ENCODE data around the gene ARID5A. TPM values are rescaled to one million over a fixed set of nuclear protein-coding genes. Genes with fewer than 3 reads are reported as not detected.
A peak's percentile ranks its signal among the peaks of the same experiment; 100 is the strongest.

The ARID5A gene
- total and polyA plus RNA-seq, 2 donors (not counting 1 experiment from before 2014, with no cell fraction given) = 35.5 to 93.0 TPM

DNA sequence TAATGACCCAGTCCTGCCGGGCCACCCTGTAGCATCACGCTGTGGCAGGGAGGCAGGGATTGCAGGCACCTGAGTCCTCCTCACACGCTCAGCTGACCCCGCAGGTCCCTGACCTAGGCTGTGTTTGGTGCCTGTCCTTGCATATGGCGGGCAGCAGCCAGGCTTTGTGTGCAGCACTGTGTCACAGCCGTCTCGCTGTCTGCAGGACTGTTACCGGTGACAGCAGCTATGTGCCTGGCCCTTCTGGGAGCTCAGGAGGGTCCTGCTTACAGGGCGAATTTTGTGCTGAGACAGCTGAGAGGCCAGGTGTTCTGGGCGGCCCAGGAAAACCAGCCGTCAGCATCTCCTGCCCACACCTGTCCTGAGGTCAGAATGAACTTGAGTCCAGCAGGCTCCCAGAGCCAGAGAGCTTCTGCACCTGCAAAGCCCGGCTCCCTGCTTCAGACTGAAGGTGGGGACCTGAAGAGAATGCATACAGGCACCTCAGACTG, 10.4 kb upstream of the ARID5A start:
- H3K4me1 ChIP-seq (ENCODE audit: control insufficient read depth in 2 of 2, insufficient read depth in 2 of 2, low read length in 2 of 2) = peaks cover 12 to 34% of the 10 kb centered on the region in 2 donors
- POLR2A ChIA-PET = interaction anchor here (1.8 to 2.8 kb wide), 2 partner anchors 10 to 12 kb away, joined by 10 to 27 read pairs; partner anchors contain the start of gene ARID5A
- H3K36me3 ChIP-seq (replicated peaks in 1 of 2; ENCODE audit: control extremely low read depth in 1 of 2, control insufficient read depth in 1 of 2, extremely low read depth in 1 of 2, insufficient read depth in 2 of 2, low read length in 1 of 2) = no peaks in the 10 kb centered on the region
- H3K27ac ChIP-seq (ENCODE audit: low read length in 2 of 2) = no peak overlapping the region
- no peaks in the 10 kb centered on the region for H4K20me1 ChIP-seq (ENCODE audit: control insufficient read depth, insufficient read depth, low read length, poor library complexity, severe bottlenecking)
- no peak overlapping the region for H3K4me3 ChIP-seq (ENCODE audit: control extremely low read depth in 1 of 5, extremely low read depth in 1 of 5, insufficient read depth in 1 of 5, low read depth in 2 of 5, low read length in 4 of 5)
- Mint-ChIP-seq H3K27me3 (peaks cover 5% of the 10 kb centered on the region), H3K4me1 (peaks cover 35% of the 10 kb centered on the region), H3K27ac (no peak overlapping the region), H3K9me3 (ENCODE audit: insufficient read depth) (no peaks in the 10 kb centered on the region), H3K4me3 (no peak overlapping the region)
- H3K4me2 ChIP-seq (replicated peaks; ENCODE audit: low read depth, low read length, poor library complexity, severe bottlenecking) = peak overlapping the region; percentile 81
- no peak overlapping the region for H3K9ac ChIP-seq (ENCODE audit: low read length)
- H3K9me3 ChIP-seq (ENCODE audit: control extremely low read depth in 1 of 3, control insufficient read depth in 2 of 3, insufficient read depth in 1 of 3, low read length in 2 of 3) = no peaks in the 10 kb centered on the region
- intact Hi-C loops (cut with micrococcal nuclease) = no loop called here
- WGBS (ENCODE audit: insufficient coverage) = 87% methylated on average over 10 of the region's 12 CpGs
- TF ChIP-seq EZH2 (IDR thresholded peaks at IDR 0.05; ENCODE audit: borderline replicate concordance, insufficient read depth, low read depth, low read length, poor library complexity, severe bottlenecking) (no peak), CTCF (IDR thresholded peaks at IDR 0.05) (no peak)
- DNase-seq (no peak), ATAC-seq (ENCODE audit: low read depth) (no peak)
- CTCF ChIA-PET = interaction anchor here (1.1 to 9.1 kb wide), 6 partner anchors 9 to 388 kb away, joined by 3 to 84 read pairs (median 12); partner anchors contain the start of gene ASTL
- H3K79me2 ChIP-seq (ENCODE audit: control insufficient read depth, insufficient read depth, low read length) = no peaks in the 10 kb centered on the region
- peaks cover 0 to 19% (median 0%) of the 10 kb centered on the region in 4 experiments for H3K27me3 ChIP-seq (replicated peaks in 1 of 4; ENCODE audit: control extremely low read depth in 1 of 4, control insufficient read depth in 3 of 4, insufficient read depth in 4 of 4, low read length in 3 of 4)
- no peak overlapping the region for H2AFZ ChIP-seq (ENCODE audit: insufficient read depth, low read depth, low read length, poor library complexity, severe bottlenecking)

- intact Hi-C loops (cut with micrococcal nuclease) = loop anchor here (1.0 kb wide), 2 partner anchors 10 to 28 kb away; partner anchors contain the start of gene ARID5A
- Histone ChIP-seq H3K79me2 (ENCODE audit: control insufficient read depth, insufficient read depth, low read length) (no peaks in the 10 kb centered on the region), H4K20me1 (ENCODE audit: control insufficient read depth, insufficient read depth, low read length, poor library complexity, severe bottlenecking) (no peaks in the 10 kb centered on the region), H3K36me3 (replicated peaks in 1 of 2; ENCODE audit: control extremely low read depth in 1 of 2, control insufficient read depth in 1 of 2, extremely low read depth in 1 of 2, insufficient read depth in 2 of 2, low read length in 1 of 2) (no peaks in the 10 kb centered on the region), H3K27ac (ENCODE audit: low read length in 2 of 2) (peak overlapping the region in 1 of 2 donors; percentile 60), H3K4me2 (replicated peaks; ENCODE audit: low read depth, low read length, poor library complexity, severe bottlenecking) (peak overlapping the region; percentile 81), H2AFZ (ENCODE audit: insufficient read depth, low read depth, low read length, poor library complexity, severe bottlenecking) (peak overlapping the region; percentile 91), H3K9me3 (ENCODE audit: control extremely low read depth in 1 of 3, control insufficient read depth in 2 of 3, insufficient read depth in 1 of 3, low read length in 2 of 3) (no peaks in the 10 kb centered on the region), H3K9ac (ENCODE audit: low read length) (peak overlapping the region; percentile 75), H3K4me1 (ENCODE audit: control insufficient read depth in 2 of 2, insufficient read depth in 2 of 2, low read length in 2 of 2) (peaks cover 18 to 40% of the 10 kb centered on the region in 2 donors), H3K27me3 (replicated peaks in 1 of 4; ENCODE audit: control extremely low read depth in 1 of 4, control insufficient read depth in 3 of 4, insufficient read depth in 4 of 4, low read length in 3 of 4) (peaks cover 0 to 19% (median 0%) of the 10 kb centered on the region in 4 experiments), H3K4me3 (ENCODE audit: control extremely low read depth in 1 of 5, extremely low read depth in 1 of 5, insufficient read depth in 1 of 5, low read depth in 2 of 5, low read length in 4 of 5) (peak overlapping the region; percentile 1 to 75 (median 64))
- ChIA-PET CTCF (interaction anchor here (0.5 to 9.1 kb wide), 10 partner anchors 9 to 388 kb away, joined by 3 to 84 read pairs (median 4); partner anchors contain the start of gene ASTL), POLR2A (interaction anchor here (0.7 to 2.8 kb wide), 4 partner anchors 9 to 27 kb away, joined by 3 to 27 read pairs (median 7); partner anchors contain the start of gene ARID5A)
- peaks cover 41% of the 10 kb centered on the region for H3K4me1 Mint-ChIP-seq
- TF ChIP-seq CTCF (IDR thresholded peaks at IDR 0.05) = no peak
- ATAC-seq (ENCODE audit: low read depth) (no peak), DNase-seq (no peak)
- WGBS (ENCODE audit: insufficient coverage) = 70% methylated on average over 23 of the region's 29 CpGs
- peaks cover 5% of the 10 kb centered on the region for H3K27me3 Mint-ChIP-seq
- peak overlapping the region; percentile 68 for H3K27ac Mint-ChIP-seq
- no peaks in the 10 kb centered on the region for H3K9me3 Mint-ChIP-seq (ENCODE audit: insufficient read depth)
- peak overlapping the region; percentile 75 for H3K4me3 Mint-ChIP-seq
These were observed 9.8 kb upstream of the ARID5A start for GRCh38 chr2:96526615-96527285.

Data from B cell (primary cell).